ENCODE measurements around the gene PRKG1. TPM values are rescaled to one million over a fixed set of nuclear protein-coding genes. Genes with fewer than 3 reads are reported as not detected.

Gene PRKG1
- total and polyA plus RNA-seq, 4 donors, result 0.46 to 5.1 (median 1.5) TPM

DNA sequence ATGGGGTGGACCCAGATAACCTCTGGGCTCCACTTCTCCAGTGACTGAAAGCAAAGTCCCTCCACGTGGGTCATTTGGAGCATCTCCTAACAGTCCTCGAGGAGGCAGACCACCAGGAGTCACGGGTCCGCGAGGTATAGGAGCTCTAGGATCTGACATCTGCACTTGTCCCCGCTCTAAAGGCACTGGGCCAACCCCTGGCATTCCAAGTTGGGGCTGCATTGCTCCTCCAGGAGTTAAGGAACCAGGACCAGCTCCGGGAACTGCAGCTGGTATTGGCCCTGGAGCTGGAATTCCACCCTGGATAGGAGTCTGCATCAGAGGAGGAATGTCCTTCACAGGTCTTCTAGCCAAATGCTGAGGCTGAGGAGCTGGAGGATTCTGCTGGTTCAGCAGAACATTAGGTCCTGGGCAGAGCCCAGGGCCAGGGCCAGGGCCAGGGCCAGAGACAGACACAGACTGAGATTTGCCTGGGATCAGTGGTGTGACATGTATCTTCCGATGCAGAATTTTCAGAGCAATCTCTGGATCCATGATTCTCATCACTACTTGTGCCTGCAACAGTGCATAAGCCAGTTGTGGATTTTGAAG lies 624.3 kb downstream of the PRKG1 start:
- Histone ChIP-seq H3K9me3 (ENCODE audit: control insufficient read depth in 4 of 4, low read length in 3 of 4) (no peaks in the 10 kb centered on the region), H3K9ac (ENCODE audit: low read depth in 1 of 2, low read length in 2 of 2) (peak overlapping the region; percentile 95 to 99), H3K4me3 (ENCODE audit: low read depth in 1 of 3, low read length in 3 of 3) (peak overlapping the region; percentile 71 to 99 (median 95)), H3K36me3 (ENCODE audit: control insufficient read depth in 4 of 4, insufficient read depth in 3 of 4, low read depth in 1 of 4, low read length in 3 of 4) (no peaks in the 10 kb centered on the region), H3K27ac (ENCODE audit: low read depth in 1 of 2, low read length in 2 of 2) (peak overlapping the region in 1 of 2 donors; percentile 99), H3K27me3 (ENCODE audit: control insufficient read depth in 4 of 4, insufficient read depth in 4 of 4, low read length in 3 of 4) (no peaks in the 10 kb centered on the region), H3K4me1 (ENCODE audit: control insufficient read depth in 4 of 4, insufficient read depth in 4 of 4, low read length in 3 of 4) (peaks cover 10 to 19% (median 15%) of the 10 kb centered on the region in 4 donors)
- DNase-seq (ENCODE audit: low spot score), result no peak
- 87% methylated on average over 8 of the region's 8 CpGs for WGBS
- TF ChIP-seq FOXA2 (IDR thresholded peaks at IDR 0.05), result no peak
- TF ChIP-seq, protein P1, sequence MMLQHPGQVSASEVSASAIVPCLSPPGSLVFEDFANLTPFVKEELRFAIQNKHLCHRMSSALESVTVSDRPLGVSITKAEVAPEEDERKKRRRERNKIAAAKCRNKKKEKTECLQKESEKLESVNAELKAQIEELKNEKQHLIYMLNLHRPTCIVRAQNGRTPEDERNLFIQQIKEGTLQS (IDR thresholded peaks at IDR 0.05), result no peak
- TF ChIP-seq REST (IDR thresholded peaks at IDR 0.05), result no peak
- TF ChIP-seq GABPA (IDR thresholded peaks at IDR 0.05 in 1 of 2, conservative IDR thresholded peaks at IDR 0.05 in 1 of 2), result no peak
- no peak for TF ChIP-seq FOXA1 (IDR thresholded peaks at IDR 0.05)
- TF ChIP-seq, protein P2, sequence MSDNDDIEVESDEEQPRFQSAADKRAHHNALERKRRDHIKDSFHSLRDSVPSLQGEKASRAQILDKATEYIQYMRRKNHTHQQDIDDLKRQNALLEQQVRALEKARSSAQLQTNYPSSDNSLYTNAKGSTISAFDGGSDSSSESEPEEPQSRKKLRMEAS (IDR thresholded peaks at IDR 0.05), result no peak
- no peak for TF ChIP-seq JUND (IDR thresholded peaks at IDR 0.05)
- TF ChIP-seq TAF1 (conservative IDR thresholded peaks at IDR 0.05), result no peak
- no peak for TF ChIP-seq CTCF (IDR thresholded peaks at IDR 0.05; ENCODE audit: low read depth, low read length, missing input control)
- no peak for TF ChIP-seq EGR1 (IDR thresholded peaks at IDR 0.05; ENCODE audit: low read depth in 2 of 2)
- TF ChIP-seq SP1 (IDR thresholded peaks at IDR 0.05), result no peak
- TF ChIP-seq ZBTB33 (IDR thresholded peaks at IDR 0.05), result no peak
- no peak for TF ChIP-seq NR2F2 (IDR thresholded peaks at IDR 0.05)
- TF ChIP-seq RXRA (IDR thresholded peaks at IDR 0.05), result no peak
- no peak for TF ChIP-seq YY1 (IDR thresholded peaks at IDR 0.05)
- TF ChIP-seq RAD21 (IDR thresholded peaks at IDR 0.05), result no peak
- TF ChIP-seq HNF4A (conservative IDR thresholded peaks at IDR 0.05), result no peak
- TF ChIP-seq HNF4G (IDR thresholded peaks at IDR 0.05), result no peak
